Hepatocyte (in vitro differentiated cells): ENCODE results near the gene SLC16A5. TPM values are rescaled to one million over a fixed set of nuclear protein-coding genes. Genes with fewer than 3 reads are reported as not detected.
"Not testable (repeated sequence)": the region's sequence is repeated elsewhere in the genome, so short reads cannot be mapped to it uniquely, and the experiment has no call there.

ENCODE experiments used
- DNase-seq: peaks from one replicate; pipeline ENCODE4 v3.0.0-alpha.2; 2016; ENCODE audit warnings: low spot score
- H2AFZ ChIP-seq: fragments of 200-600 bp; sonication (generic); 2 replicates; pipeline ENCODE4 v1.6.0; 2016; ENCODE audit warnings: antibody characterized with exemption, mild to moderate bottlenecking
- H3K27ac ChIP-seq: fragments of 200-600 bp; sonication (generic); 2 replicates; pipeline ENCODE4 v1.5.1; 2016; ENCODE audit warnings: mild to moderate bottlenecking
- H3K27me3 ChIP-seq: fragments of 200-600 bp; sonication (generic); 2 replicates; pipeline ENCODE4 v1.6.1; 2016
- H3K36me3 ChIP-seq: fragments of 200-600 bp; sonication (generic); replicated peaks from 2 replicates; pipeline ENCODE4 v1.5.1; 2016; ENCODE audit warnings: low read depth; ENCODE audit not compliant: insufficient read depth
- H3K4me1 ChIP-seq: fragments of 200-600 bp; sonication (generic); 2 replicates; pipeline ENCODE4 v1.5.1; 2016; ENCODE audit warnings: mild to moderate bottlenecking, moderate library complexity; ENCODE audit not compliant: insufficient read depth
- H3K4me2 ChIP-seq: fragments of 200-600 bp; sonication (generic); 2 replicates; pipeline ENCODE4 v1.6.0; 2016
- H3K4me3 ChIP-seq: fragments of 200-600 bp; sonication (generic); 2 replicates; pipeline ENCODE4 v1.5.1; 2016; ENCODE audit warnings: mild to moderate bottlenecking
- H3K79me2 ChIP-seq: fragments of 200-600 bp; sonication (generic); 2 replicates; pipeline ENCODE4 v1.6.0; 2017; ENCODE audit warnings: mild to moderate bottlenecking
- H3K9me2 ChIP-seq: fragments of 200-600 bp; sonication (generic); replicated peaks from 2 replicates; pipeline ENCODE4 v1.6.0; 2017; ENCODE audit warnings: mild to moderate bottlenecking; ENCODE audit not compliant: insufficient read depth
- H3K9me3 ChIP-seq: fragments of 200-600 bp; sonication (generic); 2 replicates; pipeline ENCODE4 v1.5.1; 2016; ENCODE audit warnings: low read depth, mild to moderate bottlenecking
- H4K20me1 ChIP-seq: fragments of 200-600 bp; sonication (generic); 2 replicates; pipeline ENCODE4 v1.6.0; 2016; ENCODE audit warnings: mild to moderate bottlenecking; ENCODE audit not compliant: insufficient read depth, poor library complexity, severe bottlenecking
- EZH2 ChIP-seq: fragments of 200-600 bp; sonication (generic); IDR thresholded peaks from 2 replicates; pipeline ENCODE4 v1.6.1; 2016; ENCODE audit warnings: antibody characterized with exemption, mild to moderate bottlenecking, borderline replicate concordance
- EZH2phosphoT487 ChIP-seq: fragments of 200-600 bp; sonication (generic); IDR thresholded peaks from one replicate; pipeline ENCODE4 v1.6.1; 2018; ENCODE audit warnings: antibody characterized with exemption, mild to moderate bottlenecking, low read depth, moderate library complexity; ENCODE audit not compliant: unreplicated experiment, severe bottlenecking
- WGBS: methylation state at CpG from one replicate; pipeline ENCODE4 v1.1.6; 2016; ENCODE audit warnings: low lambda C conversion rate; ENCODE audit errors: missing lambda C conversion rate; 5-methylcytosine and 5-hydroxymethylcytosine counted together
- polyA plus RNA-seq: library from polyadenylated mRNA; unstranded; fragments of >200 nt; fragmentation: Nextera tagmentation; extraction: Ambion mirVana; gene quantifications from 2 replicates; pipeline ENCODE4 v1.2.1, GENCODE V29; 2016
- total RNA-seq: library from RNA; depleted of rRNA; stranded (reverse); fragments of >200 nt; gene quantifications from 2 replicates; pipeline ENCODE4 v1.2.3, GENCODE V29; 2014
- TF ChIP-seq, protein P1 (sequence below): fragments of 200-600 bp; sonication (generic); IDR thresholded peaks from 2 replicates; pipeline ENCODE4 v1.5.1; 2016; ENCODE audit warnings: antibody characterized with exemption, mild to moderate bottlenecking; ENCODE audit not compliant: poor library complexity

Gene SLC16A5
- total and polyA plus RNA-seq, 2 experiments from 2014 or later = 11.9 to 12.8 TPM

DNA sequence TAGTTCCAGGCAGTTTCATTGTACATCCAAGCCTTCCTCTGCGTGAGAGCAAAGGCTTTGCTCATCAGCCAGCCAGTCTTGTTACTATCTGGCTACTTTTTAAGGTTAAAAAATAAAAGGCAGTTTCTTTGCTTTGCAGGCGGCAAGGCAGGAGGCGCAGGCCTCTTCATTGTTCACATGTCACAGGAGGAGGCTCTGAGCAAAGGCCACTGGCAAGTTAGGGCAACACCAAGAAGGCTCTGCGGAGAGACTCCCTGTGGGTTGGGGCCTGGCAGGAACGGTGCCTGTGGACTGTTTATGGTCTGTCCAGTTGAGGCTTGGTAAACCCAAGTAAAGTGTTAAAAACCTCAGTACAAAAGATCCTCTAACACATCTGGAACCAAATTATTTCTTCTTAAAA is 47.7 kb downstream of the SLC16A5 start:
- no peaks in the 10 kb centered on the region for H3K36me3 ChIP-seq
- H3K4me1 ChIP-seq = peaks cover 7% of the 10 kb centered on the region
- H3K9me2 ChIP-seq = no peaks in the 10 kb centered on the region
- no peak for DNase-seq
- H2AFZ ChIP-seq = no peak overlapping the region
- H3K9me3 ChIP-seq = no peaks in the 10 kb centered on the region
- peaks cover 12% of the 10 kb centered on the region for H3K79me2 ChIP-seq
- no peak overlapping the region for H3K4me3 ChIP-seq
- TF ChIP-seq EZH2 (no peak), EZH2phosphoT487 (no peak)
- TF ChIP-seq, protein P1, sequence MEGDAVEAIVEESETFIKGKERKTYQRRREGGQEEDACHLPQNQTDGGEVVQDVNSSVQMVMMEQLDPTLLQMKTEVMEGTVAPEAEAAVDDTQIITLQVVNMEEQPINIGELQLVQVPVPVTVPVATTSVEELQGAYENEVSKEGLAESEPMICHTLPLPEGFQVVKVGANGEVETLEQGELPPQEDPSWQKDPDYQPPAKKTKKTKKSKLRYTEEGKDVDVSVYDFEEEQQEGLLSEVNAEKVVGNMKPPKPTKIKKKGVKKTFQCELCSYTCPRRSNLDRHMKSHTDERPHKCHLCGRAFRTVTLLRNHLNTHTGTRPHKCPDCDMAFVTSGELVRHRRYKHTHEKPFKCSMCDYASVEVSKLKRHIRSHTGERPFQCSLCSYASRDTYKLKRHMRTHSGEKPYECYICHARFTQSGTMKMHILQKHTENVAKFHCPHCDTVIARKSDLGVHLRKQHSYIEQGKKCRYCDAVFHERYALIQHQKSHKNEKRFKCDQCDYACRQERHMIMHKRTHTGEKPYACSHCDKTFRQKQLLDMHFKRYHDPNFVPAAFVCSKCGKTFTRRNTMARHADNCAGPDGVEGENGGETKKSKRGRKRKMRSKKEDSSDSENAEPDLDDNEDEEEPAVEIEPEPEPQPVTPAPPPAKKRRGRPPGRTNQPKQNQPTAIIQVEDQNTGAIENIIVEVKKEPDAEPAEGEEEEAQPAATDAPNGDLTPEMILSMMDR = no peak
- WGBS = 91% methylated on average over 5 of the region's 5 CpGs
- H4K20me1 ChIP-seq = no peaks in the 10 kb centered on the region
- no peak overlapping the region for H3K4me2 ChIP-seq
- no peaks in the 10 kb centered on the region for H3K27me3 ChIP-seq
- no peak overlapping the region for H3K27ac ChIP-seq

DNA sequence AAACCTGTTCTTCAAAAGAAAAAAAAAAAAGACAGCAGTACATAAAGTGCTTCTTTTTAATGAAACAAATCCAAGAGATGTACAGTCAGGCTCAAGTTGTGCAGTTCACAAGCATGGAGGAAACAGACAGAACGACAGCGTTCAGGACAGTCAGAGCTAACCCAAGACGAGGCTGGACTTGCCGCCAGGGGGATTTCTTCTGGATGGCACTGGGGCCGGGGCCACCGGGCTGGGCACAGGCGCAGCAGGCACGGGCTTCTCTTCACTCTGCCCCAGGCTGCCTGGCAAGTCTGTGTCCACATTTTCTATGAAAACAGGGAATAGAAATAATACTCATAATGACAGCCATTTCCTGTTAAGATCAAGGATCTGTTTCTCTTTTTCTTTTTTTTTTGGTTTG is 48.2 kb downstream of the SLC16A5 start:
- Histone ChIP-seq H3K9me2 (no peaks in the 10 kb centered on the region), H3K27me3 (no peaks in the 10 kb centered on the region), H3K27ac (no peak overlapping the region), H3K4me1 (peaks cover 7% of the 10 kb centered on the region), H4K20me1 (no peaks in the 10 kb centered on the region), H3K36me3 (no peaks in the 10 kb centered on the region), H3K4me2 (no peak overlapping the region), H3K79me2 (peaks cover 11% of the 10 kb centered on the region), H2AFZ (no peak overlapping the region), H3K9me3 (no peaks in the 10 kb centered on the region), H3K4me3 (no peak overlapping the region)
- DNase-seq = no peak
- no peak for TF ChIP-seq EZH2phosphoT487
- TF ChIP-seq EZH2 = no peak
- TF ChIP-seq, protein P1 = no peak
- WGBS = 95% methylated on average over 8 of the region's 8 CpGs

DNA sequence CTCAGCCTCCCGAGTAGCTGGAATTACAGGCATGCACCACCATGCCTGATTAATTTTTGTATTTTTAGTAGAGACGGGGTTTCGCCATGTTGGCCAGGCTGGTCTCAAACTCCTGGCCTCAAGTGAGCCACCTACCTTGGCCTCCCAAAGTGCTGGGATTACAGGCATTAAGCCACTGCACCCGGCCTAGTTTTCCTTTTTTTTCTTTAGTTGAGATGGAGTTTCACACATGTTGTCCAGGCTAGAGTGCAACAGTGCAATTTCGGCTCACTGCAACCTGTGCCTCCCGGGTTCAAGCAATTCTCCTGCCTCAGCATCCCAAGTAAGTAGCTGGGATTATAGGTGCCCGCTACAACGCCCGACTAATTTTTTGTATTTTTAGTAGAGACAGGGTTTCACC is 50.0 kb downstream of the SLC16A5 start:
- not testable (repeated sequence) for H3K27ac ChIP-seq, H3K4me1 ChIP-seq, DNase-seq, H3K27me3 ChIP-seq, H3K9me2 ChIP-seq, H3K4me3 ChIP-seq, H3K36me3 ChIP-seq, H2AFZ ChIP-seq, H4K20me1 ChIP-seq, H3K4me2 ChIP-seq, H3K9me3 ChIP-seq, H3K79me2 ChIP-seq
- WGBS = 96% methylated on average over 8 of the region's 9 CpGs

DNA sequence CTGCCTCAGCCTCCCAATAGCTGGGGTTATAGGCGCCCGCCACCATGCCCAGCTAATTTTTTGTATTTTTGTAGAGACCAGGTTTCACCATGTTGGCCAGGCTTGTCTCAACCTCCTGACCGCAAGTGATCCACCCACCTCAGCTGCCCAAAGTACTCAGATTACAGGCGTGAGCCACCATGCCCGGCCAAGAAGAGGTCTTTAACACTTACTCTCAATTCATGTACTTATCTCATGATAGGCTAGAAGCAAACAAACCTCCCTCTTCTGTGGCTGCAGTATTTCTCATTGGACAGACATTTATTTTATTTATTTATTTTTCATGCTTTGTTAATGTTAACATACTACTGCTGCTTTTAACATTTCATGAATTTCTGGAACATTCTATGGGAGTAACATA is 50.8 kb downstream of the SLC16A5 start:
- no peak overlapping the region for H2AFZ ChIP-seq
- no peak overlapping the region for H3K4me3 ChIP-seq
- H3K27me3 ChIP-seq = no peaks in the 10 kb centered on the region
- TF ChIP-seq, protein P1 = no peak
- TF ChIP-seq EZH2 (no peak), EZH2phosphoT487 (no peak)
- no peaks in the 10 kb centered on the region for H3K9me3 ChIP-seq
- H3K4me1 ChIP-seq = no peaks in the 10 kb centered on the region
- H3K79me2 ChIP-seq = peaks cover 10% of the 10 kb centered on the region
- H3K27ac ChIP-seq = no peak overlapping the region
- H3K36me3 ChIP-seq = no peaks in the 10 kb centered on the region
- no peaks in the 10 kb centered on the region for H3K9me2 ChIP-seq
- 90% methylated on average over 5 of the region's 5 CpGs for WGBS
- no peak for DNase-seq
- H3K4me2 ChIP-seq = no peak overlapping the region
- H4K20me1 ChIP-seq = no peaks in the 10 kb centered on the region
